ENCODE measurements around the gene GAST. TPM values are rescaled to one million over a fixed set of nuclear protein-coding genes. Genes with fewer than 3 reads are reported as not detected.
A peak's percentile ranks its signal among the peaks of the same experiment; 100 is the strongest.

GAST gene
- total and polyA plus RNA-seq, 2 donors from 2014 or later = not detected

DNA sequence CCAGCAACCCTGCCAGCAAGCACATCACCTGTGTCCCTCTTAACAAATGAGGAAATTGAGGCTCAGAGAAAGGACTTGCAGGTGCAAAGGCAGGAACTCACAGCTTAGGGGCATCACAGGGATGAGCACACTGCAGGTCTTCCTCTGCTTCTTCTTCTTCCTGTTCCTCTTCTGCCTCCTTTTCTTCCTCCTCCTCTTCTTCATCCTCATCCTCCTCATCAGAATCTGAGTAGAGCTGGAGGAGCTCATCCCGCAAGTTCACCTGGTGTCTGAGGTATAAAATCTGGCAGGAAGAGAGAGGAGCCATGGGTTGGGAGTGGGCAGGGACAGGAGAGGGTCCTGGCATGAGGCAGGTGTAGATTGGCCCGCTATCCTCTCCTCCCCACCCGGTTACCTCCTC is 19.7 kb downstream of the GAST start:
- DNase-seq (no peak), FAIRE-seq (no peak)
- H3K9me3 ChIP-seq (ENCODE audit: control insufficient read depth in 2 of 3, insufficient read depth in 1 of 3, low read length in 3 of 3) = no peaks in the 10 kb centered on the region
- H3K27ac ChIP-seq (ENCODE audit: low read depth in 2 of 2, low read length in 2 of 2) = no peak overlapping the region
- no peak overlapping the region for H3K4me3 ChIP-seq (ENCODE audit: low read length in 3 of 3)
- H3K36me3 ChIP-seq (ENCODE audit: control insufficient read depth in 2 of 3, insufficient read depth in 3 of 3, low read length in 3 of 3) = no peaks in the 10 kb centered on the region
- TF ChIP-seq, protein P1, sequence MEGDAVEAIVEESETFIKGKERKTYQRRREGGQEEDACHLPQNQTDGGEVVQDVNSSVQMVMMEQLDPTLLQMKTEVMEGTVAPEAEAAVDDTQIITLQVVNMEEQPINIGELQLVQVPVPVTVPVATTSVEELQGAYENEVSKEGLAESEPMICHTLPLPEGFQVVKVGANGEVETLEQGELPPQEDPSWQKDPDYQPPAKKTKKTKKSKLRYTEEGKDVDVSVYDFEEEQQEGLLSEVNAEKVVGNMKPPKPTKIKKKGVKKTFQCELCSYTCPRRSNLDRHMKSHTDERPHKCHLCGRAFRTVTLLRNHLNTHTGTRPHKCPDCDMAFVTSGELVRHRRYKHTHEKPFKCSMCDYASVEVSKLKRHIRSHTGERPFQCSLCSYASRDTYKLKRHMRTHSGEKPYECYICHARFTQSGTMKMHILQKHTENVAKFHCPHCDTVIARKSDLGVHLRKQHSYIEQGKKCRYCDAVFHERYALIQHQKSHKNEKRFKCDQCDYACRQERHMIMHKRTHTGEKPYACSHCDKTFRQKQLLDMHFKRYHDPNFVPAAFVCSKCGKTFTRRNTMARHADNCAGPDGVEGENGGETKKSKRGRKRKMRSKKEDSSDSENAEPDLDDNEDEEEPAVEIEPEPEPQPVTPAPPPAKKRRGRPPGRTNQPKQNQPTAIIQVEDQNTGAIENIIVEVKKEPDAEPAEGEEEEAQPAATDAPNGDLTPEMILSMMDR (IDR thresholded peaks at IDR 0.05; ENCODE audit: borderline replicate concordance, extremely low read depth, insufficient read depth) = no peak
- intact Hi-C loops (cut with DNase I) = no loop called here
- no peak overlapping the region for H3K9ac ChIP-seq (ENCODE audit: low read length in 3 of 3)
- H3K27me3 ChIP-seq (ENCODE audit: control insufficient read depth, insufficient read depth, low read length) = peaks cover 2% of the 10 kb centered on the region
- peaks cover 0 to 2% (median 0%) of the 10 kb centered on the region in 3 donors for H3K4me1 ChIP-seq (ENCODE audit: control insufficient read depth in 2 of 3, insufficient read depth in 2 of 3, low read depth in 1 of 3, low read length in 3 of 3)

DNA sequence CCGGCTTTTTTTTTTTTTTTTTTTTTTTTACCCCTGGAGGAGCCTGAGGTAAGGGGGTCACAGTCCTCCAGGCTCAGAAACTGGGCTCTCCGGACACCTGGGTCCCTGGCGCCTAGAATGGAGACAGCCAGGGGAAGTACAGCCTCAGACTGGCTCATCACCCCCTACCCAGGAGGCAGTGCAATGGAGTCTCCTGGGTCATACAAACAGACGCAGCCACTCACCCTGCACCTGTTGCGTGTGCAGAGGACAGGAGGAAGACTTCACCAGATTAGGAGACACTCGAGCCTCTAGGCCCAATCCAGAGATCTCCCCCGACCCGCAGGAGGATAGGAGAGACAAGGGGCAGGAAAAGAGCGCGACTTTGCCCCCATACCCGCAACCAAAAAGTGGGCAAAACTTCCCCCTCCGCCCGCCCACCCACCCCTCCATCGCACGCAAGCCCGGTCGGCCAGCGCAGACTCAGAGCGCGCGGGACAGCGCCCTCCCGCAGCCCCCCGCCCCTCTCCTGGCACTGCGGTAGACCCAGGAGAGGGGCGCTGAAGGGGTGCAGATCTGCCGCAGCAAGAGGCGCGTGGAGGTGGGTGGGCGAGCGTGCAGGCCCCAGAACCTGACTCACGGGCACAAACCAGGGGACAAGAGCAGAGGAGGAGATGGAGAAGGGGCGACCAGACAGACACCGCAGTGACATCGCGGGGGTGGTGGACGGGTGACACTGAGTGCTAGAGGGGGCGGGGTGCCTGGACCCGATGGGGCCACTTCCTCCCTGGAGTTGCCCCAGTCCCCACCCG is 21.4 kb downstream of the GAST start:
- no peaks in the 10 kb centered on the region for H3K36me3 ChIP-seq (ENCODE audit: control insufficient read depth in 2 of 3, insufficient read depth in 3 of 3, low read length in 3 of 3)
- H3K27ac ChIP-seq (ENCODE audit: low read depth in 2 of 2, low read length in 2 of 2) = no peak overlapping the region
- peaks cover 0 to 8% (median 0%) of the 10 kb centered on the region in 3 donors for H3K4me1 ChIP-seq (ENCODE audit: control insufficient read depth in 2 of 3, insufficient read depth in 2 of 3, low read depth in 1 of 3, low read length in 3 of 3)
- DNase-seq (no peak), FAIRE-seq (no peak)
- intact Hi-C loops (cut with DNase I) = no loop called here
- no peaks in the 10 kb centered on the region for H3K9me3 ChIP-seq (ENCODE audit: control insufficient read depth in 2 of 3, insufficient read depth in 1 of 3, low read length in 3 of 3)
- H3K9ac ChIP-seq (ENCODE audit: low read length in 3 of 3) = no peak overlapping the region
- H3K27me3 ChIP-seq (ENCODE audit: control insufficient read depth, insufficient read depth, low read length) = peaks cover 5% of the 10 kb centered on the region
- no peak overlapping the region for H3K4me3 ChIP-seq (ENCODE audit: low read length in 3 of 3)
- TF ChIP-seq, protein P1 (IDR thresholded peaks at IDR 0.05; ENCODE audit: borderline replicate concordance, extremely low read depth, insufficient read depth) = no peak

DNA sequence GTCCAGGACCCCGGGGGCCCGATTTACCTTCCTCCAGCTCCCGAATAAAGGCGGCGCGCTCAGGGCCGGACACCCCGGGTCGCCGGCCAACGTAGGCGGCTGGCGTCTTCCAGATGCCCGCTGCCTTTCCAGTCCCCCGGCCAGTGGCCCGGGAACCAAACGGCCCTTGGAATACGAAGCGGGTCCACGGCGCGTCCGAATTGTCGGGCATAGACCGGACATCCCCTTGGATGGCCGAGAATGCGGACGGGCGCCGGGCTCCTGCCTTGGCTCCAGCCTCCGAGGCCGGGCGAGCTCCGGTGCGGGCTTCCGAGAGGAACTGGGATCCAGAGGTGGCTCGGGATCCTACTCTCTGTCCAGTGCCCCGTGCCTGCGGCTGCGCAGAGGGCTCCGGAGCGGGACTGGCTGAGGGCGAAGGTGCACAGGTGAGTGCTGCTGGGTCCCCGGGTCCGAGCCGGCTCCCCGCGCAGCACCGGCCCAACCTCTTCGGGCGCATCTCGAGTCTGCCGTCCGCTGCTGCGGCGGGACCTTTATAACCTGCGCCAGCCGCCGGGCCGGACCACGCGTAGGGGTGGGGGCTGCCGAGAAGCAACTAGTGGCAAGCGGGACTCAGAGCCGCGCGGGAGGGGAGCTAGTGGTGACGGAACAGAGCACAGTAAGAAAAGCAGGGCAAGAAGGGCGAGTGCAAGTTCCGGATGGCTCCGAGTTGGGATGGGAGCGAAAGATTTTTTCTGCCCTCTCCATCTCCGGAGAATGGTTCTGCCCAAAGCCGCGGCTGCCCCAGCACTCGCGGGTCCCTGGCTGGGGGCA is 22.2 kb downstream of the GAST start, which contains the start of gene HAP1:
HAP1 (minus strand) TSS at position 505 of the 810 bp plus-strand sequence; CDS start at position 496, 9 bp downstream.
- H3K9me3 ChIP-seq (ENCODE audit: control insufficient read depth in 2 of 3, insufficient read depth in 1 of 3, low read length in 3 of 3) = no peaks in the 10 kb centered on the region
- intact Hi-C loops (cut with DNase I) = no loop called here
- no peak within 1 kb of the TSS for H3K27ac ChIP-seq (ENCODE audit: low read depth in 2 of 2, low read length in 2 of 2)
- TF ChIP-seq, protein P1 (IDR thresholded peaks at IDR 0.05; ENCODE audit: borderline replicate concordance, extremely low read depth, insufficient read depth) = no peak
- H3K9ac ChIP-seq (ENCODE audit: low read length in 3 of 3) = no peak within 1 kb of the TSS
- peaks cover 0 to 8% (median 0%) of the 10 kb centered on the region in 3 donors for H3K4me1 ChIP-seq (ENCODE audit: control insufficient read depth in 2 of 3, insufficient read depth in 2 of 3, low read depth in 1 of 3, low read length in 3 of 3)
- FAIRE-seq (no peak), DNase-seq (peak; percentile 67 to 81 (median 76))
- H3K4me3 ChIP-seq (ENCODE audit: low read length in 3 of 3) = peak within 1 kb of the TSS; percentile 34 to 58 (median 39)
- no peaks in the 10 kb centered on the region for H3K36me3 ChIP-seq (ENCODE audit: control insufficient read depth in 2 of 3, insufficient read depth in 3 of 3, low read length in 3 of 3)
- peaks cover 5% of the 10 kb centered on the region for H3K27me3 ChIP-seq (ENCODE audit: control insufficient read depth, insufficient read depth, low read length)
